GM13976 (cell line): ENCODE measurements around the gene HOXD1.

Source experiments
- DNase-seq: peaks from one replicate; pipeline ENCODE4 v3.0.0; 2012; ENCODE audit warnings: low spot score
- in situ Hi-C: fragments of 300-500 bp; cut with MboI; formaldehyde crosslinking; loops from one replicate; pipeline ENCODE4 v1.12.0; 2022; ENCODE audit warnings: low sequenced_read_pairs, mixed read lengths, inconsistent platforms; ENCODE audit not compliant: unreplicated experiment
- TF ChIP-seq, protein P1 (sequence below): IDR thresholded peaks from 2 replicates; pipeline ENCODE4 v1.5.1; 2012; ENCODE audit warnings: borderline replicate concordance, mild to moderate bottlenecking; ENCODE audit not compliant: insufficient read depth; ENCODE audit errors: extremely low read depth, missing control alignments, control extremely low read depth

The HOXD1 gene

DNA sequence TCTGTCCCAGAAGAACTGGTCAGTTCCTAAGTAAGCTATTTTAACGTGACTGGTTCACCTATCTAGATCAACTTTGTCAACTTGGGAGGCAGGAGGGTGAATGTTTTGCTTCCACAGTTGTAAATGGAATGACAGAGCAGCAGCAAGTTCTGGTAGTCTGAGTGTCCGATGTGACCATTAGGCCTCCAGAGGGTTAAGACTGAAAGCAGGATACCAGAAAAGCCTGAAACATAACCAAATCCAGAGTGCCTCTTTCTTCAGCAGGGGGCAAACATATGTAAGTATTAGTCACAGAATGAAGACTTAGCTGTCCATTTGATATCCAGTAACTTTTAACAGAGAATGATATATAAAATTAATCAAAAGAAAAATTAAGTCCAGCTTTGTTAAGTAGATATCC, 22.2 kb upstream of the HOXD1 start:
- in situ Hi-C loops: no loop called here
- DNase-seq: no peak
- TF ChIP-seq, protein P1, sequence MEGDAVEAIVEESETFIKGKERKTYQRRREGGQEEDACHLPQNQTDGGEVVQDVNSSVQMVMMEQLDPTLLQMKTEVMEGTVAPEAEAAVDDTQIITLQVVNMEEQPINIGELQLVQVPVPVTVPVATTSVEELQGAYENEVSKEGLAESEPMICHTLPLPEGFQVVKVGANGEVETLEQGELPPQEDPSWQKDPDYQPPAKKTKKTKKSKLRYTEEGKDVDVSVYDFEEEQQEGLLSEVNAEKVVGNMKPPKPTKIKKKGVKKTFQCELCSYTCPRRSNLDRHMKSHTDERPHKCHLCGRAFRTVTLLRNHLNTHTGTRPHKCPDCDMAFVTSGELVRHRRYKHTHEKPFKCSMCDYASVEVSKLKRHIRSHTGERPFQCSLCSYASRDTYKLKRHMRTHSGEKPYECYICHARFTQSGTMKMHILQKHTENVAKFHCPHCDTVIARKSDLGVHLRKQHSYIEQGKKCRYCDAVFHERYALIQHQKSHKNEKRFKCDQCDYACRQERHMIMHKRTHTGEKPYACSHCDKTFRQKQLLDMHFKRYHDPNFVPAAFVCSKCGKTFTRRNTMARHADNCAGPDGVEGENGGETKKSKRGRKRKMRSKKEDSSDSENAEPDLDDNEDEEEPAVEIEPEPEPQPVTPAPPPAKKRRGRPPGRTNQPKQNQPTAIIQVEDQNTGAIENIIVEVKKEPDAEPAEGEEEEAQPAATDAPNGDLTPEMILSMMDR: no peak

DNA sequence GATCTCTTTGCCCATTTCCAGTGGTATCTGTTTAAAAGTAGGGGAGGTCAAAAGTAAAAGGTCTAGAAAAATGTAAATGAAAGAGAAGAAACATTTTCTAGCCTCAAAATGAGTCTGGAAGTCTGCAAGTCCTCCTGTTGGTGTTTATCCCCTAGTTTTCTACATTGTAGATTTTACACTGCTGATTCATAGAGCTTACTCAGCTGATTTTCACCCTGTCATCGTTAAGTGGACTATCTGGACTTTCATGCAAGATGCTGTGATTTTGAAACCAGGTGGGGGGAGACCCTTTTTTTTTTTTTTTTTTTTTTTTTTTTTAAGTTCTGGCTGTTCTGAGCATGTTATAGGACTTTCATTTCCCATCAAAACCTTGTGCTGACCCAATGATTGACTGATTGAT, 21.1 kb upstream of the HOXD1 start:
- in situ Hi-C loops: no loop called here
- TF ChIP-seq, protein P1: no peak
- no peak for DNase-seq

DNA sequence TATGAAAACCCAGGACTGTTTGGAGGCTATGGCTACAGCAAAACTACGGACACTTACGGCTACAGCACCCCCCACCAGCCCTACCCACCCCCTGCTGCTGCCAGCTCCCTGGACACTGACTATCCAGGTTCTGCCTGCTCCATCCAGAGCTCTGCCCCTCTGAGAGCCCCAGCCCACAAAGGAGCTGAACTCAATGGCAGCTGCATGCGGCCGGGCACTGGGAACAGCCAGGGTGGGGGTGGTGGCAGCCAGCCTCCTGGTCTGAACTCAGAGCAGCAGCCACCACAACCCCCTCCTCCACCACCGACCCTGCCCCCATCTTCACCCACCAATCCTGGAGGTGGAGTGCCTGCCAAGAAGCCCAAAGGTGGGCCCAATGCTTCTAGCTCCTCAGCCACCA, 19.3 kb upstream of the HOXD1 start:
- TF ChIP-seq, protein P1: no peak
- DNase-seq: no peak
- in situ Hi-C loops: no loop called here

DNA sequence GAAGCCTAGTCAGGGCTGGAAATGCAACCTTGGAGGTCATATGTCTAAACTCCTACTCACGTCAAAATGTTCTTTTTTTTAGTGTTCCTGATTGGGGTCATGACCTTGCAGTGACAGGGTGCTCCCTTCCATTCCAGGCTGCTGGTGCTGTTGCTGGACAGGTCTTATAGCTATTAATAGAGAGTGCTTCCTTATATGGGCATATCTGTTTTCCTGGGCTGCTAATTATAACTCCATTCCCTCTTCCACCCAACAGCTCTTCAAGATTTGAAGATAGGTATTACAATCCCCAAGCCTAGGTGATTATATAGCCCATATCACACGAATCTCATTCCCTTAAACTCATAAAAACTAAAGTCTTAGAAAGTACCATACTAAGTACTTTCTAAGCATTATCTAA, 18.8 kb upstream of the HOXD1 start:
- TF ChIP-seq, protein P1: no peak
- no peak for DNase-seq
- in situ Hi-C loops: no loop called here

DNA sequence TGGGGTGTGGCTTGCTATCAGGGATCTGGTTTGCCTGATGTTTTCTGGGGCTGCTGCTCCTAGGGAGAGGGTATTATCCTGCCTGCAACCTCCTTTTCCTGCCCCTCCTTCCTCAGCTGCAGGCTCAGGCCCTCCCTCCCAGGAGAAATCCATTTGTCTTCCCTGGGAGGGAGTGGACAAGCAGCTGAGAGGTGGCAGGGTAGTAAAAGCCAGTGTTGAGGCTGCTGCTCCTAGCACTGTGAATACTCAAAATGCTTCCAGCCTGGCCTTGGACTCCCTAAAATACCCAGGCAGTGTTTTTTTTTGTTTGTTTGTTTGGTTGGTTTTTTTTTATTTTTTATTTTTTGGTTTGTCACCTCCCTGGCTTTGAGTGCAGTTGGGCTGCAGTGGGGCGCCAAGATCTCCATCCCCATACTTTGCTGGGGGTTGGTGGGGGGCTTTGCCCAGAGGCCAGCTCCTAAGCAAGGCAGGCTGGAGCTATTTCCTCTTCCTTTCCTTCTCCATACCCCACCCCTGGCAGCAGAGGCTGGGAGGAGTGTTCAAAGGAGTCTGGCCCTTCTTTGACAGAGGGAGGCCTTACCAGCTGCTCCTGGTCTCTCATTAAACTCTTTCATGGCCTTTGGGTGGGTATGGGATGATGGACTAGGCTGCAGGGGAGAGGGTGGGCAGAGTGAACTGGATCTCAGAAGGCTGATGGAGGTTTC, 17.7 kb upstream of the HOXD1 start:
- TF ChIP-seq, protein P1: no peak
- in situ Hi-C loops: no loop called here
- DNase-seq: no peak

DNA sequence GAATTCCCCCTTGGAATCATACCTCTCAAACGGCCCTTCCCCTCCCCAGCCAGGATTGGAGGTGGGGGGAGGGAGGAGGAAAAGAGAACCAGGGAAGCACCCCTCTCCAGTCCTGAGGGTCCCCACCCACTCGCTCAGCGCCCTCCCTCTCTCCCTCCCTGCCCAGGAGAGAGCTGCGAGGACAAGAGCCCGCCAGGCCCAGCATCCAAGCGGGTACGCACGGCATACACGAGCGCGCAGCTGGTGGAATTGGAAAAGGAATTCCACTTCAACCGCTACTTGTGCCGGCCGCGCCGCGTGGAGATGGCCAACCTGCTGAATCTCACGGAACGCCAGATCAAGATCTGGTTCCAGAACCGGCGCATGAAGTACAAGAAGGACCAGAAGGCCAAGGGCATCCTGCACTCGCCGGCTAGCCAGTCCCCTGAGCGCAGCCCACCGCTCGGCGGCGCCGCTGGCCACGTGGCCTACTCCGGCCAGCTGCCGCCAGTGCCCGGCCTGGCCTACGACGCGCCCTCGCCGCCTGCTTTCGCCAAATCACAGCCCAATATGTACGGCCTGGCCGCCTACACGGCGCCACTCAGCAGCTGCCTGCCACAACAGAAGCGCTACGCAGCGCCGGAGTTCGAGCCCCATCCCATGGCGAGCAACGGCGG, 17.0 kb upstream of the HOXD1 start:
- in situ Hi-C loops: no loop called here
- no peak for DNase-seq
- TF ChIP-seq, protein P1: no peak
